CD14-positive monocyte (primary cell): ENCODE measurements around the gene GOLGA3. TPM values are rescaled to one million over a fixed set of nuclear protein-coding genes. Genes with fewer than 3 reads are reported as not detected.

Source experiments
- DNase-seq, 3 donors: peaks; one replicate each; pipeline ENCODE4 v3.0.0-alpha.2; 2011 to 2022
- H2AFZ ChIP-seq: 2 replicates; pipeline ENCODE4 v1.6.0; 2012; ENCODE audit warnings: mild to moderate bottlenecking, low read depth, low read length, inconsistent platforms; ENCODE audit not compliant: insufficient read depth, poor library complexity, severe bottlenecking
- H3K27ac ChIP-seq, 2 donors: 1 replicate in 1 of 2; 2 replicates in 1 of 2; pipeline ENCODE4 v1.5.1; 2012 to 2013; ENCODE audit warnings: low read length in 2 of 2, control low read depth in 1 of 2, inconsistent platforms in 1 of 2, low read depth in 1 of 2, mild to moderate bottlenecking in 1 of 2
- H3K27me3 ChIP-seq, 2 donors: one replicate each; pipeline versions ENCODE4 v1.6.0 to v1.6.1; 2011 to 2013; ENCODE audit warnings: low read length in 2 of 2; ENCODE audit not compliant: control insufficient read depth in 2 of 2, insufficient read depth in 2 of 2
- H3K36me3 ChIP-seq, 2 donors: replicated peaks in 1 of 2; 1 replicate in 1 of 2; 2 replicates in 1 of 2; pipeline versions ENCODE4 v1.5.1 to v1.6.1; 2012 to 2013; ENCODE audit warnings: low read length in 2 of 2, control low read depth in 1 of 2, inconsistent platforms in 1 of 2, mild to moderate bottlenecking in 1 of 2; ENCODE audit not compliant: insufficient read depth in 2 of 2, control insufficient read depth in 1 of 2
- H3K4me1 ChIP-seq, 2 donors: 1 replicate in 1 of 2; 2 replicates in 1 of 2; pipeline versions ENCODE4 v1.5.1 to v1.6.1; 2012 to 2013; ENCODE audit warnings: low read length in 2 of 2, control low read depth in 1 of 2, inconsistent platforms in 1 of 2, mild to moderate bottlenecking in 1 of 2, moderate library complexity in 1 of 2; ENCODE audit not compliant: insufficient read depth in 2 of 2, control insufficient read depth in 1 of 2
- H3K4me2 ChIP-seq: replicated peaks from 2 replicates; pipeline ENCODE3; 2012; ENCODE audit warnings: low read length, moderate library complexity, mild to moderate bottlenecking; ENCODE audit not compliant: poor library complexity, severe bottlenecking; ENCODE audit errors: extremely low read depth
- H3K4me3 ChIP-seq, 3 experiments: fragments of 200-600 bp in 1 of 3; sonication (generic) in 1 of 3; replicated peaks in 1 of 3; 1 replicate in 2 of 3; 2 replicates in 1 of 3; pipeline ENCODE4 v1.5.1; 2011 to 2013; ENCODE audit warnings: low read length in 3 of 3, mild to moderate bottlenecking in 3 of 3, control low read depth in 2 of 3, low read depth in 2 of 3, inconsistent platforms in 1 of 3, moderate library complexity in 1 of 3
- H3K79me2 ChIP-seq: 2 replicates; pipeline ENCODE4 v1.6.0; 2012; ENCODE audit warnings: mild to moderate bottlenecking, control low read depth, inconsistent platforms, low read length, moderate library complexity; ENCODE audit not compliant: insufficient read depth
- H3K9ac ChIP-seq: 2 replicates; pipeline ENCODE4 v1.6.0; 2017; ENCODE audit warnings: low read length, mild to moderate bottlenecking; ENCODE audit not compliant: insufficient read depth, poor library complexity, severe bottlenecking
- H3K9me3 ChIP-seq, 2 donors: replicated peaks in 1 of 2; 1 replicate in 1 of 2; 2 replicates in 1 of 2; pipeline versions ENCODE4 v1.5.1 to v1.6.1; 2012 to 2013; ENCODE audit warnings: low read length in 2 of 2, control low read depth in 1 of 2; ENCODE audit not compliant: control insufficient read depth in 1 of 2, insufficient read depth in 1 of 2
- H4K20me1 ChIP-seq: 2 replicates; pipeline ENCODE4 v1.6.0; 2012; ENCODE audit warnings: mild to moderate bottlenecking, low read length, control low read depth, moderate library complexity; ENCODE audit not compliant: insufficient read depth
- H3K27ac Mint-ChIP-seq, 7 donors: one replicate each; pipeline ENCODE4 v1.8.0; 2020; ENCODE audit warnings: mild to moderate bottlenecking in 7 of 7, mixed read lengths in 7 of 7, moderate library complexity in 6 of 7, inconsistent platforms in 2 of 7
- H3K27me3 Mint-ChIP-seq, 3 donors: one replicate each; pipeline ENCODE4 v1.8.0; 2021 to 2022; ENCODE audit warnings: low read depth in 3 of 3, mild to moderate bottlenecking in 3 of 3, mixed read lengths in 3 of 3, moderate library complexity in 3 of 3, inconsistent platforms in 1 of 3
- H3K36me3 Mint-ChIP-seq, 2 donors: one replicate each; pipeline ENCODE4 v1.8.0; 2020; ENCODE audit warnings: mixed read lengths in 2 of 2, inconsistent platforms in 1 of 2, mild to moderate bottlenecking in 1 of 2
- H3K4me1 Mint-ChIP-seq: one replicate; pipeline ENCODE4 v1.8.0; 2020; ENCODE audit warnings: mild to moderate bottlenecking, mixed read lengths
- H3K4me3 Mint-ChIP-seq, 2 donors: one replicate each; pipeline ENCODE4 v1.8.0; 2020; ENCODE audit warnings: mild to moderate bottlenecking in 2 of 2, mixed read lengths in 2 of 2, moderate library complexity in 1 of 2
- H3K9me3 Mint-ChIP-seq, 7 donors: one replicate each; pipeline ENCODE4 v1.8.0; 2020 to 2022; ENCODE audit warnings: mixed read lengths in 7 of 7, mild to moderate bottlenecking in 6 of 7, moderate library complexity in 6 of 7, inconsistent platforms in 2 of 7
- CTCF ChIP-seq: fragments of 200-600 bp; IDR thresholded peaks from one replicate; pipeline ENCODE4 v1.8.0; 2022; ENCODE audit warnings: antibody characterized with exemption, mild to moderate bottlenecking
- WGBS: methylation state at CpG from one replicate; pipeline ENCODE4 v1.1.5; 2013; ENCODE audit warnings: missing lambda C conversion rate; ENCODE audit not compliant: insufficient coverage; 5-methylcytosine and 5-hydroxymethylcytosine counted together
- intact Hi-C, 2 donors: fragments of 100-400 bp; cut with micrococcal nuclease; formaldehyde crosslinking; loops; one replicate each; pipeline versions ENCODE4 v1.15.0 to v1.15.1; 2023
- polyA plus RNA-seq, 3 donors: library from polyadenylated mRNA; depleted of rRNA in 1 of 3; unstranded in 2 of 3; stranded (reverse) in 1 of 3; fragments of 300-500 nt in 2 of 3; fragments of >200 nt in 1 of 3; fragmentation: Illumina TruSeq in 2 of 3; gene quantifications; 1 replicate in 2 of 3; 2 replicates in 1 of 3; pipeline ENCODE4 v1.2.3, GENCODE V29; 2012 to 2021

Gene GOLGA3
- polyA plus RNA-seq, 3 donors: 1.2 to 12.0 (median 2.4) TPM

GRCh38 chr12:132827763-132828703 is 636 bp downstream of the GOLGA3 start:
- TF ChIP-seq CTCF: no peak
- Mint-ChIP-seq H3K4me1 (peaks cover 24% of the 10 kb centered on the region), H3K4me3 (peak overlapping the region; percentile 82 to 94), H3K27ac (peak overlapping the region; percentile 91 to 100 (median 94)), H3K27me3 (peaks cover 0 to 3% (median 1%) of the 10 kb centered on the region in 3 donors), H3K36me3 (peaks cover 36 to 47% of the 10 kb centered on the region in 2 donors), H3K9me3 (peaks cover 0 to 4% (median 0%) of the 10 kb centered on the region in 7 donors)
- DNase-seq: peak; percentile 27 to 64 (median 47)
- H3K4me2 ChIP-seq: peak overlapping the region; percentile 98
- H3K4me3 ChIP-seq: peak overlapping the region; percentile 57 to 94 (median 82)
- peaks cover 52% of the 10 kb centered on the region for H3K79me2 ChIP-seq
- H3K9ac ChIP-seq: peak overlapping the region; percentile 95
- H3K27ac ChIP-seq: peak overlapping the region; percentile 87 to 100
- H3K4me1 ChIP-seq: peaks cover 17 to 22% of the 10 kb centered on the region in 2 donors
- peak overlapping the region; percentile 86 for H2AFZ ChIP-seq
- H3K9me3 ChIP-seq: no peaks in the 10 kb centered on the region
- peaks cover 29% of the 10 kb centered on the region for H4K20me1 ChIP-seq
- no peaks in the 10 kb centered on the region for H3K27me3 ChIP-seq
- intact Hi-C loops: loop anchor here (2.0 to 10.0 kb wide), 7 partner anchors 59 to 323 kb away; partner anchors contain the start of genes ANKLE2 (in 1 of the 2), CHFR (in 1 of the 2), PGAM5 (in 1 of the 2) and POLE (in 1 of the 2)
- peaks cover 31 to 40% of the 10 kb centered on the region in 2 donors for H3K36me3 ChIP-seq
- 6% methylated on average over 55 of the region's 59 CpGs for WGBS

- TF ChIP-seq CTCF: no peak
- Histone ChIP-seq H3K4me2 (no peak overlapping the region), H3K9ac (no peak overlapping the region), H2AFZ (no peak overlapping the region), H3K27ac (no peak overlapping the region), H3K79me2 (peaks cover 60% of the 10 kb centered on the region), H3K36me3 (peaks cover 37 to 51% of the 10 kb centered on the region in 2 donors), H3K4me1 (peaks cover 17 to 22% of the 10 kb centered on the region in 2 donors), H4K20me1 (peaks cover 31% of the 10 kb centered on the region), H3K4me3 (no peak overlapping the region), H3K27me3 (no peaks in the 10 kb centered on the region), H3K9me3 (no peaks in the 10 kb centered on the region)
- 91% methylated on average over 11 of the region's 16 CpGs for WGBS
- peaks cover 0 to 2% (median 1%) of the 10 kb centered on the region in 3 donors for H3K27me3 Mint-ChIP-seq
- peak overlapping the region in 2 of 7 donors; percentile 10 to 46 for H3K27ac Mint-ChIP-seq
- no peak for DNase-seq
- H3K9me3 Mint-ChIP-seq: peaks cover 0 to 4% (median 0%) of the 10 kb centered on the region in 7 donors
- peaks cover 37 to 50% of the 10 kb centered on the region in 2 donors for H3K36me3 Mint-ChIP-seq
- H3K4me3 Mint-ChIP-seq: no peak overlapping the region
- peaks cover 24% of the 10 kb centered on the region for H3K4me1 Mint-ChIP-seq
- intact Hi-C loops: loop anchor here (5.0 to 10.0 kb wide), 6 partner anchors 59 to 321 kb away; partner anchors contain the start of genes ANKLE2 (in 1 of the 2), CHFR (in 1 of the 2), PGAM5 (in 1 of the 2) and POLE (in 1 of the 2)
Observed at GRCh38 chr12:132825861-132826260, 2.8 kb downstream of the GOLGA3 start.
